NCI-H2171 (cell line): ENCODE results near the gene VGLL2.
"Not testable (repeated sequence)": the region's sequence is repeated elsewhere in the genome, so short reads cannot be mapped to it uniquely, and the experiment has no call there.

Experiments
- DNase-seq: peaks from one replicate; lab custom pipeline; 2025; lab: John Stamatoyannopoulos, UW

The VGLL2 gene, protein sequence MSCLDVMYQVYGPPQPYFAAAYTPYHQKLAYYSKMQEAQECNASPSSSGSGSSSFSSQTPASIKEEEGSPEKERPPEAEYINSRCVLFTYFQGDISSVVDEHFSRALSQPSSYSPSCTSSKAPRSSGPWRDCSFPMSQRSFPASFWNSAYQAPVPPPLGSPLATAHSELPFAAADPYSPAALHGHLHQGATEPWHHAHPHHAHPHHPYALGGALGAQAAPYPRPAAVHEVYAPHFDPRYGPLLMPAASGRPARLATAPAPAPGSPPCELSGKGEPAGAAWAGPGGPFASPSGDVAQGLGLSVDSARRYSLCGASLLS

DNA sequence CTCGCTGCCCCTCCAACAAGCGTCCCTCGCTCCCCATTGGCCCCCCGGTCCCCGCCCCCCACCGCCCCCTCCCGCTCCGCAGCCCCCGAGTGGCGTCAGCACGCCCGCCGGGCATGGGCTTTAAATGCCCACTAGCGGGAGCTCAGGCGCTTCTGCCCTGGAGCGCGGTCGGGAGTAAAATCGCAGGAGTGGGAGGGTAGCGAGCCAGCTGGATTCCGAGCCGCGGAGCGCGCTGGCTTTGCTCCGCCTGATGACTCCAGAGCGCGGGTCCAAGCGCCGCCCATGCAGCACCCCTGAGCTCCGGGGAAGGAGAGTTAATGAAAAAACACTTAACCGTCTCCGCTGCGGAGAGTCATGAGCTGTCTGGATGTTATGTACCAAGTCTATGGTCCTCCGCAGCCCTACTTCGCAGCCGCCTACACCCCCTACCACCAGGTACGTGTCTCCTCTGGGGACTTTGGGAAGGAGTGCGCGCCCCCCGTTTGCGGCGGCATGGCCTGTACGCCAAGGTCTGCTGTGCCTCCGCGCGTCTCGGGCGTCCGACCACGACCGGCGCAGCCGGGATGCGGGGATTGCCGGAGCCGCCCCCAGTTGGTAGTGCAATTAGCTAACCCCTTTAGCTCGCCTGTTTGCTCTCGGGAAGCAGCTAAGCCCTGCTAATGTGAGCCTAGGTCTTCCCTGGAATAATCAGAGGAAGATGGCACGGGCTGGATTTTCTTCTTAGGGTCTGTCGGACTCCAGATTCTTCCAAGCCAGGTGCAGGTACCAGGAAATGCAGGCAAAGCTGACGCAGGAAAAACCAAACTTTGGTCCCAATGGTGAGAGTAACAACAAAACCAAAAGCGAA, at the start of gene VGLL2:
TSS of gene VGLL2 (plus strand) at position 149 of the 847 bp plus-strand sequence. CDS start at position 355, 206 bp downstream.
- peak; percentile 44 for DNase-seq

DNA sequence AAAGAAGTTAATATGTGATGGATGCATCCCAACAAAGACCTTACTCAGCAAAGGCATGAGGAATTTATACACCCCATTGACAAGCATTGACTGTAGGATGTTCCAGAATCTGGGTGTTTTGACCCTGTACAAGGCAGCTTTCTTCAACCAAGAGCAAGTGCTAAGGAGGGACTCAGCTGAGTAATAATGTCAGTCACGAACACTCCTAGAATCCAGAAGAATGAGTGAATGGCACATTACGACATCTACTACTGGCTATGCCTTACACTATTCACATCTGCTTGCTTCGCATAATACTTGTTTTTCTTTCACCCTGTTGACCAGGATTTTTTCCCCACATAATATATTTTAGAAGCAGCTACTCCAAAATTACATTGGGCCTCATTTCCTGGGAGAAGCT, 42.5 kb upstream of the VGLL2 start:
- DNase-seq, result no peak

DNA sequence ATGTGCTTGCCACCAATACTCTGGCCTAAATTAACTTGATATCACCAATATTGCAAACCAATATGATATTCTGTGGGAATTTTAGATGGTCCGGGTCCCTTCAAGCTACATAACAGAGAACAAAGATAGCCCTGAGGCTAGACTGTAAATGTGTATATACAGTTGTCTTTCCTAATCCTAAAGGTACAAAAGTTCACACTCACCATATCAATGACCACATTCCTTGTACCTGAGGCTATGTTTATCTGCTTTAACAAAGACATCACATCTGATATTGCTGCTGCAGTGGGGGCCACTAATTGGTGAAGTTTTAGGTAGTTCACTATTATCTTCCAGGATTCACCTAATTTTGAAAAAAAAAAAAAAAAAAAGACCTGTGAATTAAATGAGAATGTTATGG, 38.6 kb upstream of the VGLL2 start:
- no peak for DNase-seq

DNA sequence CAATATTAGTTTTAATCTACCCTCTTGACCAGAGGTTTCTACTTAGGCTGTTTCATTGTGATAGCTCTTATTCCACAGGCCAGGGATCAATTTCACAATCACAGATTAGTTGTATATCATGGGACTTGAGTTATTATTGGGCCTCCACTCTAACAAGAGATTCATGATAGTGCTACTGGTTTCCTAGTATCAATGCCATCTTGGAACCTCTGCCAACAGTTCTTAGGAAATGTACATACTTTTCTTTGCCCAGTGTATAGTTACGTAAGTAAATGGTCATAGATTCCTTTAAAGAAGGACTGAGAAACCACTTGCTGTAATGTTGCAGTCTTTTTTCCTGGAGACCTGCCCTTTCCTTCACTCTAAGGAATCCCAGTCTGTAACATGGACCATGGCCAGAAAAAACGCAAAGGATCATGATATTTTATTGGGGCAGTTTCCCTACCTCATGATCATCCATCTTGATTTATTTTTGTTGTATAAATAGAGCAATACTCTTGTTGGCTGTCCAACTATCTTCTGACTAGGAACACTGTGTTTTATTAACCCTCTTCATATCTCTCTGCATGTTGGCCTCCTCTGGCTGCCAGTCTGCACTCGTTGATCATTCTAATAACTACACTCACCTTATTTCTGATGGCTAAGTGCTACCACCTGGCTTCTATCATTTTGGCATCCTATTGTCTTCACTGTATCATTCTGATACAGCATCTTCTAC, 38.0 kb upstream of the VGLL2 start:
- no peak for DNase-seq

DNA sequence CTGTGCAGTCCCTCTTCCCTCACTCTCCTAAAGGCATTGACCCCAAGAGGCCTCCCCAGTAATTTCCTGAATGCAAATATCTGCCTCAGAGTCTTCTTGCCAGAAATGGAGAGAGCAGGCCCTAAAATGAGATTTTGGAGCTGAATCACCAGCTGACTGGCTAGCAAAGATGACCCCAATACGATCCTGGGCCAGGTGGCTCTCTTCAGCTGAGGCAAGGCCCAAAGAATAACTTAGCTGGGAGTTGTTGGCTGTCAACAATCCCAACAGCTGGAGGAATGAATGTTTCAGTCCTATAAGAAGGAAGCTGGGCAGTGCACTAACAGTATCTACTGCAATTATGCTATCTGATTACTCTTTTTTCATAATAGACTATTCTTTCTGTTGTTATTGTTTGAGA, 37.2 kb upstream of the VGLL2 start:
- no peak for DNase-seq

DNA sequence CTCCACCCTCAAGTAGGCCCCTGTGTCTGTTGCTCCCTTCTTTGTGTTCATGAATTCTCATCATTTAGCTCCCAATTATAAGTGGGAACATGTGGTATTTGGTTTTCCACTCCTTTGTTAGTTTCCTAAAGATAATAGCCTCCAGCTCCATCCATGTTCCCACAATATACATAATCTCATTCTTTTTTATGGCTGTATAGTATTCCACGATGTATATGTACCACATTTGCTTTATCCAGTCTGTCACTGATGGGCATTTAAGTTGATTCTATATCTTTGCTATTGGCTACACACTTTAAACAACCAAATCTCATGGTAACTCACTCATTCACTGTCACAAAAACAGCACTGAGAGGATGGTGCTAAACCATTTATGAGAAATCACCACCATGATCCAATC, 35.5 kb upstream of the VGLL2 start:
- no peak for DNase-seq

DNA sequence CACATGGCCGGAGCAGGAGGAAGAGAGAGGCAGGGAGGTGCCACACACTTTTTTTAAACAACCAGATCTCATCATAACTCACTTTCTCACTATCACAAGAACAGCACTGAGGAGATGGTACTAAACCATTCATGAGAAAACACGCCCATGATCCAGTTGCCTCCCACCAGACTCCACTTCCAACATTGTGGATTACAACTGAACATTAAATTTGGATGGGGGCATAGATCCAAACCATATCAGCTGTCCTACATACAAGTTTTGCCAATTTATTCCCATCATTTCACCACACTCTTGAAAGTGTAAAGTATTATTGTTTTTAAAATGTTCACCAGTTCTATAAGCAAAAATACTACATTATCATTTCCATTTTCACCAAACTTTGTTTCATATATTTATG, 33.9 kb upstream of the VGLL2 start:
- DNase-seq, result no peak

DNA sequence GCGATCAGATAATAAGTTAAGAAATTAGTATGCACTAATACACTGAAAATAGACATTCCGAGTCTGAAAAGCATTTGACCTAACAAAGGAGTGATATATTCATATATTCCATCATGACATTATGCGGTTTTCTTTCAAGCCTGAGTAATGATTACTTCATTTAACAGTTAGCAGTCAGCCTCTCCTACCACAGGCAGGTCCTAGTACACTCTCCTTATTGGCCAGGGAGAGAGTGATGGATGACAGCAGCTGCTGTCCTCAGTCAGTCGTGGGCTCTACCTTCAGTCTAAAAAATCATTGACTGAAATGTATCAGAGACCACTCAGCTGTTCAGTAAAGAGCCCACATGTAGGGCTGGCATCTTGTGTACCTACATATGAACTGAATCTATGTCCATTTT, 33.2 kb upstream of the VGLL2 start:
- no peak for DNase-seq

DNA sequence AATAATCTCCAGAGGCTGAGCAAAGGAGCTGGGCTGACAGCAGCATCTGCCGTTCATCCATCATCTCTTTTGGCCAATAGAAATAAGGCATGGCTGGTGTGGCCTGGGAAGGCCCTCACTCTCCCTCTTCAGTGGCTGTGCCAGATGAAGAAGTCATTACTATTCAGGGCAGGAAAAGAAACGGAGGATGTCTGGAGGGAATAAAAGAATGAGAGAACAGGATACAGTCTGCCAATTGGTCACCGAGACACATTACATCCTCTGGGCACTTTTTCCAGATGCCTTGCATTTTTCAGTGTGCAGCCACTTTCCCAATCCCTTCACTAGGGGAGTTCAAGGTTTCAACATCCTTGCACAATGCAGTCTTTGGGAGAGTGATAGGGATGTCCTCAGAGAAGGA, 32.2 kb upstream of the VGLL2 start:
- DNase-seq, result no peak

DNA sequence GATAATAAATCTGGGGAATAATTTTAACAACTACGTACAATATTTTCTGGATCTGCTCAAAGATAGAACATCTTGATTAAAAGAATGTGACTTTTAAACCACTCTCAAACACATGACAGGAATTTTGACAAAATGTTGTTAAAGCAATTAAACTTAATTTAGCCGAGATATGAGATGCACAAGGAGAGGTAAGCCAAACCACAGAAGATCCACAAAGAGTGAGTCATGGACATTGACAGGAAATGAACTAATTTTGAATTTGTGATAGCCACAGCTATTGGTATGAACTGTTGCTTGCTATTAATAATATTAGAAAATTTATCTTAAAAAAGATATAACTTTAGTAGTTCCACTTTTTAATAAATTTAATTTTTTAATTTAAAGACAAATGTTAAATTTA, 27.8 kb upstream of the VGLL2 start:
- DNase-seq, result no peak

DNA sequence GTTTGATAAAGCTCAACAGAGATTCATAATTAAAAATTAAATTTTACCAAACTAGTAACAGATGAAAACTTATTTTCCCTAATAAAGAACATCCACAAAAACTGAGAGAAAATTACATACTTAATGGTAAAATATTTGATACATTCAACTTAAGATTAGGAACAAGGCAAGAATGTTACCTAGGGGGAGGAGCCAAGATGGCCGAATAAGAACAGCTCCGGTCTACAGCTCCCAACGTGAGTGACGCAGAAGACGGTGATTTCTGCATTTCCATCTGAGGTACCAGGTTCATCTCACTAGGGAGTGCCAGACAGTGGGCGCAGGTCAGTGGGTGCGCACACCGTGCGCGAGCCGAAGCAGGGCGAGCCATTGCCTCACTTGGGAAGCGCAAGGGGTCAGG, 20.8 kb upstream of the VGLL2 start:
- DNase-seq, result not testable (repeated sequence)

DNA sequence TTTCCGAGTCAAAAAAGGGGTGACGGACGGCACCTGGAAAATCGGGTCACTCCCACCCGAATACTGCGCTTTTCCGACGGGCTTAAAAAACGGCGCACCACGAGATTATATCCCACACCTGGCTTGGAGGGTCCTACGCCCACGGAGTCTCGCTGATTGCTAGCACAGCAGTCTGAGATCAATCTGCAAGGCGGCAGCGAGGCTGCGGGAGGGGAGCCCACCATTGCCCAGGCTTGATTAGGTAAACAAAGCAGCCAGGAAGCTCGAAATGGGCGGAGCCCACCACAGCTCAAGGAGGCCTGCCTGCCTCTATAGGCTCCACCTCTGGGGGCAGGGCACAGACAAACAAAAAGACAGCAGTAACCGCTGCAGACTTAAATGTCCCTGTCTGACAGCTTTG, 20.4 kb upstream of the VGLL2 start:
- DNase-seq, result not testable (repeated sequence)

DNA sequence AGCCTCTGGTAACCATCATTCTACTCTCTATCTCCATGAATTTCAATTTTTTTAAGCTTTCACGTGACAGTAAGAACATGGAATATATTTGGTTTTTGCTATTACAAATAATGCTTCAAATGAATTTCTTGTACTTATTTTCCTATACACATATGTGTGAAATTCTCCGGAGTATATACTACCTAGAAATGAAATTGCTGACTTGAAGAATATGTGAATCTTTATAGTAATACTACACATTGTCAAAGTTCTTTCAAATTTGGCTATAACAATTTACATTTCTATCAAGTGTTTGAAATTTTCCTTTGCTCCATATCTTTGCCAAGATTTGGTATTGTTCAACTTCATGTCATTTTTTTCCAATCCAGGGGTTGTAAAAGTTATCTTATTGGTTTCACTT, 11.6 kb upstream of the VGLL2 start:
- no peak for DNase-seq

DNA sequence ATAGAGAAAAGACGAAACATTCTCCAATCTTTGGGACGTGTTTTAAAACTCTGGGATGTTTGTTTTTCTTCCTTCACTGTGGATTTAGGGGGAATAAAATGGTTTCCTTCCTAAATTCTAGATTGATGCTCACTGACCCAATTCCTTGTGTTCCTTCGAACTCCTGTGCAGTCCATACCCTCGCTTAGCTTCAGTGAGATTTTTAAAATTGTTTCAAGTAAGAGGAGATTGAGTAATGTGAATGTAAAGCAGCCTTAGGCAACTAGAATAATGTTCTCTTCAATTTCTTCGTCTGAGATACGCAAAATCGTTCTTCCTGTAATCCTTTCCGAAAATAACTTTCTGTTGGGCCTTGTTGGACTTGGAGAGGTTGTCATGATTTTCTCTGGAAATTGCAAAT, 2.6 kb upstream of the VGLL2 start:
- no peak for DNase-seq

DNA sequence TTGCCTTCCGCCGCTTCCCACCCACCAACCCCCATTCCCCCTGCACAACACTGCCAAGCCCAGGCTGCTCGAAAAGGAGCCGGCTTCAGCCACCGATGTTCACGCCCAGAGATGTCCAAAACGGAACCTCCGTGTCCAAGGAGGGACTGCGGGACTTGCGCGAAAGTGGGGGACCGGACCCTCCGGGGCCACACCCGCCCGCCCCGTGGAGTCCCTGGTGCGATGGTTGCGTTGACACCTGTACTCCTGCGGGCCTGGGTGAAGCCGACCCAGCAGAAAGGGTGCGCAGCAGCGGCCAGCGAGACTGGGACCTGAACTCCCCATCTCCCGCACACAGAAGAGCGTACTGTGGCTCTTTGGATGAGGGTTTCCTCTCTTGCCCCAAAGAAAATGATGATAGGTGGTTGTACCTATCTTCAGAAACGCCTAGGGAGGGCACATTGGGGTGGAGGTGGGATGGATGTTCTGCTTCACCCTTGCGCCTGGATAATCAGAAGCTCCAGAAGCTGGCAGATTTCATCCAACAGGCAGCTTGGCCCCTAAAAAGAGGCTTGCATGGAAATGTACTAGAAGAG, 1.9 kb upstream of the VGLL2 start:
- no peak for DNase-seq

DNA sequence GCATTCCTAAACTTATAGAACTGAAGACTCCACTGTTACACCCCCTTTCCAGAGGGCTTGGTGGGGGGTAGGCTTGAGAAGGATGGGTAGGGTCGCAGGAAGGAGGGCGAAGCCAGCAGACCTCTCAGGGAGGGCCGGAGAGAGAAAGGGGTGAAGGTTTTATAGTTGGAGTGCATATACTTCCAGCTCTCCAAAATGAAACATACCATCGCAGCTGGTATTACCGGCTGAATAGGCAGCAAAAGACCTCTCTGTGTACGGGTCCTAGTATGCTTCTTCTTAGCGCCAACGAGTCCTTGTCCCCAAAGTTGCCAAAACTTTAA, 1.0 kb upstream of the VGLL2 start:
- DNase-seq, result no peak

DNA sequence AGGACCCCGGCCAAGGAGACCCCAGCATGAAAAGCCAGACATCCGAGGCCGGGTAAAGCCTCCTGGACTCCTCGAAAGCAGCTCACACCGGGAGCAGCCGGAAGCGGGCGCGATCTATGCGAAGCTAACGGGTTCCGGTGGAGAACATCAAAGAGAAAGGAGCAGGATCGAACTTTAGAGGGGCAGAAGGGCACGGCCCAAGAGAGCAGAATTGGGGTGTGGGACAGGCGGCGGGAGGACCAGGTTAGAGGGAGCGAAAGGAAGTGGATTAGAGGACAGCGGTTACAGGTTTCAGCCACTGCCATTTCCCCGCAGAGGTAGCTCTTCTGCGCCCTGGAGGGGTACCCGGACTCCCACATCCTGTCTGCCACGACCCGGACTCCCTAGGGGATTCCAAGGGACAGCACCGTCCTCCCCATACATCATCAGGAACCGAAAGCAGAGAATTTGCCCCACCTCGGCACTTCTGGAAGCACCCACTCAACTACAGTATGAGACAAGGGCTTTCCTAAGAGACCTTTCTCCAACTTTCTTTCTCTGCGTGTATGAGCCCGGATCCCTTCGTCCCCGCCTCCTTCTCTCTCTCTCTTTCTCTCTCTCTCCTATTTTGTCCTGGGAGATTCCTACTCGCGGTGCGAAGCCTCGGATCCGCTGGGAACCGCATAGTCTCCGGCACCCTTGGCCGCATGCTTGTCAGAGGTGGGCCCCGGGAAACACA, 507 bp upstream of the VGLL2 start:
- no peak for DNase-seq

DNA sequence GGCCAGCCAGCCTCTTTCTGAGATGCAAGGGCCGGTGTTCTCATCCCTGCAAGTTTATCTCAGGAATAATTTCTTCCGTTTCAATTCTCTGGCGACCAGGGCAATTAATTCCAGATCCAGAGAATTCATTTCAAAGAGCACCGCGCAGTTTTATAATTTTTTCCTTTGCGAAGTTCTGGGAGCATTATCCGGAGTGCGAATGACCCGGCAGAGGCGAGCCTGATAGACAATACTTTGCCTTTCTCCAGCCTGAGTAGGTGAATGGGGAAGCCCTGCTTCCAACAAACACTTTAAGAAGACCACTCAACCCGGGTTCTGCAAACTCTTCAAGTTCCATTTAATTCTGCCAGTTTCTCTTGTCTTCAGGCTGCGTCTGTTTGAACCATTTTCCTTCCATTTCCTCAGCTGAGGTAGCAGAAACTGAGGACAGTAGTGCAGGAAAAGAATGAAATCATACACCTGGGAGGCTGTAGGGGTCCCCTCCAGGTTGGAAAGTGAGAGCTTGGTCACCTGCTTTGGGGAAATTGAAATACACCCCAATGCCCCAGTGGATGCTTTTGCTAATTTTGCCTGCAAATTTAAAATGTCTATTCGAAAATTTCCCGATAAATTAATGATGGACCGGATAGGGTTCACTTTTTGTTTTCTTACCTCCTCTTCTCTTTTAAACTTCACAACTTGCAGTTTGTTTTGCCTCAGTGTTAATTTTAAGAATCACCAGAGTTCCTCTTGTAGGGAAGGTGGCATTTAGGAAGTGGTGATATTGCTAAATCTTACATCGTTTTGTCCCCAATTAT, 1.1 kb downstream of the VGLL2 start:
- no peak for DNase-seq

DNA sequence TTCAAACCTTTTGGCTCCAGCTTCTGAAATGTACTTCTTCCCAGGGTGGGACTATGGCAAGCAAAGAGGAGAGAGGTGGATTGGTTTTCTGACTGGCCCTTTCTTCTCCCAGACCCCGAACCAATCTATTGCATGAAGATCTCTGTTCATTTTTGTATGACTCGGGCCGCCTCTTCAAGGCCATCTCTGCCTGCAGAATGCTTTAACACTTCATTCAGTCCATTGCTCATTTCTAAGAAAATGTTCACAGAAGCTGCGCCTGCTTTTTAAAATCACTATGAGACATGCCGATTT, 1.6 kb downstream of the VGLL2 start:
- no peak for DNase-seq

DNA sequence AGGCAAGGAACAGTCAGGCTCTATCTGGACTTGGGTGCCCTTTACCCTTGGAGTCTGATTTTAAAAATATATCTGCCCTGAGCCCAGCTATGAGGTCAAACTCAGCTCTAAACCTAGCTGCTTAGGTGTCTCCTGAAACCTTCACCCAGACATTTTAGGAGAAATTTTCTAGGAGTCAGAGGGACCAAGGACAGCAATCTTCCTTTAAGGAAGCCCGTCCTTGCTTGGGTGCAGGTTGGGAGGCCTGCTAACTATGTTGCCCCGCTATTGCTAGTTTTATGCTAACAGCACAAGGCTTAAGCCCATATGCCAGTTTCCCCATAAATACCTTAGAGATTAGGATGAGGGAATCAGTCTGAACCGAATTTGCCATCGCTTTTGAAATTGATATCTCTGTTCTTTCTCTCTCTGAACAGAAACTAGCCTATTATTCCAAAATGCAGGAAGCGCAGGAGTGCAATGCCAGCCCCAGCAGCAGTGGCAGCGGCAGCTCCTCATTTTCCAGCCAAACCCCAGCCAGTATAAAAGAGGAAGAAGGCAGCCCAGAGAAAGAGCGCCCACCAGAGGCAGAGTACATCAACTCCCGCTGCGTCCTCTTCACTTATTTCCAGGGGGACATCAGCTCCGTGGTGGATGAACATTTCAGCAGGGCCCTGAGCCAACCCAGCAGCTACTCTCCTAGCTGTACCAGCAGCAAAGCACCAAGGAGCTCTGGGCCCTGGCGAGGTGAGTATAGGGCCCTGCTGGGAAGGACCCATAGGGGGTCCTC, 2.6 kb downstream of the VGLL2 start:
- no peak for DNase-seq

DNA sequence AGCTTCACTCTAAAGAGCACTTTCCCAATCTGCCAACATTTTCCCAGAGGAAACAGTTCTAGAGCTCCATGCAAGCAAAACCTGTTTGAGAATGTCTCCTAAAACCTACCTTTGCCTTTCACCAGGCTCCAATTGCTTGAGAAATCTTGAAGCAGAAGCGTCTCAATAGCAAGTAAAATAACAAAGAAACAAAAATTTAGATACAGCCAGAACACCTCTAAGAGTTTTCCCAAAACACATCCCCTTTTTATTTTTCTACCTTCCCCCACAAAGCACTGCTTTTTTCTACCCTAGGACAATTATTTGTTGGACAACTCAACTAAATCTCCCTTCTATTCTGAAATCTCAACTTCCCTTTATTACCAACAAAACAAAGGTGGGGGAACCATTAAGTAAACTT, 3.6 kb downstream of the VGLL2 start:
- no peak for DNase-seq
